ENCODE measurements around the gene TDP2.
"Not testable (repeated sequence)": the region's sequence is repeated elsewhere in the genome, so short reads cannot be mapped to it uniquely, and the experiment has no call there.

TDP2 gene

GRCh38 chr6:24678792-24679352 is 12.2 kb upstream of the TDP2 start:
- DNase-seq (ENCODE audit: low read depth) = not testable (repeated sequence)

DNA sequence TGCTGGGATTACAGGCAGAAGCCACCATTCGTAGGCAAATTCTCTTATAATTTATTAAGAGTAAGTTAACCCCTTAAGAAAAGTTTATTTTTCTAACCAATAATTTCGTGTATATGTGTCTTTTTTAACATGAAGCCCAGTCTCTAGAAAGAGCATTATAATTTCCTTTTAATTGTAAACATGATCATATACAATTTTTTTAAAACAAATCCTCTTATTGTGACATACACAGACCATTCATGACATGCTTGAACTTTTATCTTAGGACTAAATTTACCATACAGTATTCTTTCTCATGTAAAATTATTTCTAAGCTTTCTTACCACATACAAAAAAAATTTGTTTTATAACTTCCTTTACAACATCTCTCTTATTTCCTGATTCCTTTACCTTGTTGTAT is 6.9 kb upstream of the TDP2 start:
- DNase-seq (ENCODE audit: low read depth) = no peak

- no peak for DNase-seq (ENCODE audit: low read depth)
Observed at GRCh38 chr6:24672620-24673182, 6.0 kb upstream of the TDP2 start.

- not testable (repeated sequence) for DNase-seq (ENCODE audit: low read depth)
Observed at GRCh38 chr6:24671077-24671476, 4.4 kb upstream of the TDP2 start.

- not testable (repeated sequence) for DNase-seq (ENCODE audit: low read depth)
Observed at GRCh38 chr6:24670492-24670891, 3.8 kb upstream of the TDP2 start.

GRCh38 chr6:24668997-24669361 is 2.3 kb upstream of the TDP2 start:
- no peak for DNase-seq (ENCODE audit: low read depth)

GRCh38 chr6:24668066-24668996 is 1.6 kb upstream of the TDP2 start:
- not testable (repeated sequence) for DNase-seq (ENCODE audit: low read depth)

GRCh38 chr6:24667378-24667803 is 692 bp upstream of the TDP2 start:
- DNase-seq (ENCODE audit: low read depth) = no peak

GRCh38 chr6:24666097-24666640 is 530 bp downstream of the TDP2 start:
- peak; percentile 14 for DNase-seq (ENCODE audit: low read depth)

- DNase-seq (ENCODE audit: low read depth) = no peak
Observed at GRCh38 chr6:24664046-24664987, 2.4 kb downstream of the TDP2 start.

DNA sequence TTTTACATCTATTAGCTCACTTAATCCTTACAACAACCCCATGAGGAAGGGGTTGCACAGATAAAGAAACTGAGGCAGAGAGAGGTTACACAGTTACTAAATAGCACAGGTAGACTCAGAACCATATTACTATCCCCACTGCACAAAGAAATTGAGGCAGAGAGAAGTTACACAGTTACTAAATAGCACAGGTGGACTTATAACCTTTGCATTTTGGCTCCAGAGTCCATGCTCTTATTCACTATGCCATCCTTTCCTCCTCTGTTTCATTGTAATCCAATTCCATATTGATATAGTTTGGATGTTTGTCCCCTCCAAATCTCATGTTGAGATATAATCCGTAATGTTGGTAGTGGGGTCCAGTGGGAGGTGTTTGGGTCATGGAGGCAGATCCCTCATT is 3.5 kb downstream of the TDP2 start:
- no peak for DNase-seq (ENCODE audit: low read depth)

GRCh38 chr6:24662236-24662635 is 4.5 kb downstream of the TDP2 start:
- no peak for DNase-seq (ENCODE audit: low read depth)

DNA sequence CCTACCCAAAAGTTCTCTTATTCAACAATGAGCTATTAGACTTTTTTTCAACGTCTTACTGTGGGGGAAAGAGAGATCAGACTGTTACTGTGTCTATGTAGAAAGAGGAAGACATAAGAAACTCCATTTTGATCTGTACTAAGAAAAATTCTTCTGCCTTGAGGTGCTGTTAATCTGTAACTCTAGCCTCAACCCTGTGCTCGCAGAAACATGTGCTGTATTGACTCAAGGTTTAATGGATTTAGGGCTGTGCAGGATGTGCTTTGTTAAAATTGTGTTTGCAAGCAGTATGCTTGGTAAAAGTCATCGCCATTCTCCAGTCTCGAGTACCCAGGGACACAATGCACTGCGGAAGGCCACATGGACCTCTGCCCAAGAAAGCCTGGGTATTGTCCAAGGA is 4.9 kb downstream of the TDP2 start:
- DNase-seq (ENCODE audit: low read depth) = not testable (repeated sequence)

- no peak for DNase-seq (ENCODE audit: low read depth)
Observed at GRCh38 chr6:24660105-24660504, 6.6 kb downstream of the TDP2 start.

DNA sequence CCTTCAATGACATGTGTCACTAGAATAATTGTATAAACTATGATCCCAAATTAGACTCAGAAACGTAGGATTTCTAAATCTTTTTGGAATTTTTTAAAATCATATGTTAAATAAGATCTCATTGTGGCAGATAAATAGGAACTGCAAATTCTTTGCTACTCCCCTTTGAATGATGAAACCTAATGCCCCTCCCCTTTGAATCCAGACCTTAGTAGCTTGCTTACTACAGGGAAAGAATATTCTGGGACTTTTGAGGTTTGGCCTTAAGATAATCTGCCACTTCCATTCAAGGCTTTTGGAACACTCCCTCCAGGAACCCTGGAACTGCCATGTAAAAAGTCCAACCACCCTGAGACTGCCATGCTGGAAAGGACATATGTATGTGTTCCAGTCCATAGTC is 7.1 kb downstream of the TDP2 start:
- DNase-seq (ENCODE audit: low read depth) = no peak

DNA sequence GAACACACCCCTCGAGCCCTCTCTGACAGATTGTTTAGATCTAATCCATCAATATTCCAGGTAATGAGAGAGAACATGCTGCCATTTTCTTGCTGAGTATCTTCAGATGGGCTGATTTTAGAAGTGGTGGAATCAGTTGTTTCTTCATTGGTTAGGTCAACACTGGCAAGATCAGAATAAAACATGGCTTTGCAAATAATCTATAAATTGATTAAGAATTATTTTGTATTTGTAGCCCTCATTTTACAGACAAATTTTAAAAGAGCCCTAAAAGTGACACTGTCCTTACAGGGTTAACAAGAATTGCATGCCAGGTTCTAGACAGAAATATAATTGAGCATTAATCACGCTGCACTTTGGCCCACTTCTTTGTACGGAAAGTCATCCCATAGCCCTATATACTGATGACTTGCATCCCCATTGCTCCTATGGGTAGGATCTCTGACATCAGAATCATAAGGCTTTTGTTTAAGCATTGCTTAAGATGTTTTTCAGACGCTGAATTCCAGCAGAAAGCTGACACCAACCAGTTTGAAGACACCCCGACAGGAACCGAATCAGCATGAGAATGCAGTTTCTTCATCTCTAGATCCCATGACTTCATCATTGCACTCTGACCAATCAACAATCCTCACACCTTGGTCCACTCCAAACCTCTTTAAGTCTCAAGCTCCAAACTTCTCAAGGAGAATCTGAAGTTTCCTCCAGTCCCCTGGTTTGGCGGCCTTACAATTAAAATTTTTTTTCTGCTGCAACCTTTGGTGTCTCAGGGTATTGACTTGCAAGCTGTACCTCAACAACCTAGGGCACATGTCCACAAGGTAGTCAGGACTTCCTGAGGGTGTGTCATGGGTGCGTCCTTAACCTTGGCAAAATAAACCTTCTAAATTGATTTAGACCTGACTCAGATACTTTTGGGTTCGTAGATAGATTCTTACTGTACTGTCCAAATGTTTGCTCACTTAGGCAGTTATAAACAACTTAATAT is 7.8 kb downstream of the TDP2 start:
- DNase-seq (ENCODE audit: low read depth) = no peak

DNA sequence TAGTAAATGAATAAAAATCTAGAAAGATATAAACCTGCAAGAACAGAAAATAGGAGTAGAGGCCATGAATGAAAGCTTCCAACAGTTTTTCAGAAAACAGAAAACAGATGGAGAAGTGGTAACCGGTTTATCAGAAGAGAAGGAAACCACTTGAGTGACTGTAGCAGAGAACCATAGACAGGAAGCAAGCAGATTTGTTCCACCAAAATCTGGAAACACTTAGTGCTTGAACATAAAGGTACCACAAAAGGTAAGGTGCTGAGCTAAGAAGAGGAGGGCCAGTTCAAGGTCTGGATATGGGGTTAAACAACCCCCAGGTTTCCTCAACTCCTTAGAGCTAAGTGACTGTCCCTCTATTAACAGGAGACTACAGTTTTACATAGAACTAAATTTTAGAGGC is 11.5 kb downstream of the TDP2 start:
- no peak for DNase-seq (ENCODE audit: low read depth)

DNA sequence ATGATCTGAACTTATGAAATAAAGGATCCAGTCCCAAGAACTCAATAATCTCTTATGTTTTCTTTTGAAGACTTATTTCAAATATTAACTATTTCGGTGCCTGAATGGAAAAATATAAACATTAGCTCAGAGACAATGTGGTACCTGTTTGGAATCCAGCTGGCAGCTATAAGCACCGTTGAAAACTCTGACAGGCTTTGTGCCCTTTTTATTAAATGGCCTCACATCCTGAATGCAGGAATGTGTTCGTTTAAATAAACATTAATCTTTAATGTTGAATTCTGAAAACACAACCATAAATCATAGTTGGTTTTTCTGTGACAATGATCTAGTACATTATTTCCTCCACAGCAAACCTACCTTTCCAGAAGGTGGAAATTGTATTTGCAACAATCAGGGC is 16.3 kb downstream of the TDP2 start:
- no peak for DNase-seq (ENCODE audit: low read depth)

GRCh38 chr6:24649691-24650090 is 17.0 kb downstream of the TDP2 start:
- DNase-seq (ENCODE audit: low read depth) = no peak

DNA sequence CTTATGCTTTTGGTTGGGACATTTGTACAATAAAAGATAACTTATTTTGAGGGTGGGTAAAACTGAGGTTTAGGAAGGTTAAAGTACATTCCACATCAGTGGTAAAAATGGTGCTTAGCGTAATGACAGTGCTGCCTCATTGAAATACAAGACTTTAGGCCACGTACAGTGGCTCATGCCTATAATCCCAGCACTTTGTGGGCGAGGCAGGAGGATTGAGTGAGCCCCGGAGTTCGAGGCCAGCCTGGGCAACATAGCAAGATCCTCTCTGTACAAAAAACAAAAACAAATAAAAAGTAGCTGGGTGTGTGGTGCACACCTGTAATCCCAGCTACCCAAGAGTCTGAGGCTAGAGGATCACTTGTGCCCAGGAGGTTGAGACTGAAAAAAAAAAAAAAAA is 18.4 kb downstream of the TDP2 start:
- DNase-seq (ENCODE audit: low read depth) = no peak

DNA sequence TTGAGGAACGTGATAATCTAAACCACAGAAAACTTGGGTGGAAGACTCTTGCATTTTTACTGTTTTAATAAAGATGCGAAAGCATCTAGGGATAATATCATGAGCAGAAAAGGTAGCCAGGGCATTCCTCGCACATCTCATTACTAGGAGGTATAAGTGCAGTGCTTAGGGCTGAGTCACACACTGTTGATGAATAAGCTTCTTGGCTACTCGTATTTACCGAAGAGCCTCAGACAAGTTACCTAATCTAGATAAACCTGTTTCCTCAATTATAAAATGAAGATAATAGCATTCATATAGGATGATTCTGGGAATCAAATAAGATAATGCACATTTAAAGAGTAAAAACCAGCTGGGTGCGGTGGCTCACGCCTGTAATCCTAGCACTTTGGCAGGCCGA is 19.9 kb downstream of the TDP2 start:
- DNase-seq (ENCODE audit: low read depth) = no peak

Data from HS-27A (cell line).